GM12872 (cell line): ENCODE measurements around the gene TUBGCP5.
A peak's percentile ranks its signal among the peaks of the same experiment; 100 is the strongest.

Experiments
- CTCF ChIP-seq: IDR thresholded peaks from 3 replicates; pipeline ENCODE4 v1.5.1; 2011; ENCODE audit warnings: low read depth, mild to moderate bottlenecking, low read length, moderate library complexity; ENCODE audit not compliant: insufficient read depth

The TUBGCP5 gene

GRCh38 chr15:23052522-23052921 is 13.2 kb upstream of the TUBGCP5 start:
- TF ChIP-seq CTCF = no peak

- no peak for TF ChIP-seq CTCF
Measured at GRCh38 chr15:23050708-23051107, 11.3 kb upstream of the TUBGCP5 start.

GRCh38 chr15:23049984-23050628 is 10.7 kb upstream of the TUBGCP5 start:
- no peak for TF ChIP-seq CTCF

GRCh38 chr15:23039917-23040281 is 530 bp upstream of the TUBGCP5 start:
- no peak for TF ChIP-seq CTCF

- TF ChIP-seq CTCF = no peak
Measured at GRCh38 chr15:23038726-23039142, 635 bp downstream of the TUBGCP5 start.

GRCh38 chr15:23035964-23036566 is 3.3 kb downstream of the TUBGCP5 start:
- peak; percentile 95 for TF ChIP-seq CTCF

- no peak for TF ChIP-seq CTCF
Measured at GRCh38 chr15:23033979-23034378, 5.4 kb downstream of the TUBGCP5 start.
